ENCODE measurements around the gene FGF14.

- no peak for TF ChIP-seq EZH2phosphoT487 (IDR thresholded peaks at IDR 0.05; ENCODE audit: borderline replicate concordance, low read length)
- TF ChIP-seq CTCF (conservative IDR thresholded peaks at IDR 0.05; ENCODE audit: low read depth, low read length): no peak
Observed at GRCh38 chr13:102244607-102245227, 157.1 kb downstream of the FGF14 start.

Data from PC-3 (cell line).